HL-60 (cell line): ENCODE data around the gene MAN2B1.
"Not testable (repeated sequence)": the region's sequence is repeated elsewhere in the genome, so short reads cannot be mapped to it uniquely, and the experiment has no call there.

Experiments
- SPI1 ChIP-seq: IDR thresholded peaks from 2 replicates; pipeline ENCODE4 v1.6.1; 2012; ENCODE audit warnings: low read depth, mild to moderate bottlenecking, borderline replicate concordance
- TF ChIP-seq, protein P1 (sequence below): IDR thresholded peaks from one replicate; pipeline ENCODE4 v1.5.1; 2011; ENCODE audit warnings: low read length, control low read depth, inconsistent platforms; ENCODE audit not compliant: insufficient read depth

- TF ChIP-seq, protein P1, sequence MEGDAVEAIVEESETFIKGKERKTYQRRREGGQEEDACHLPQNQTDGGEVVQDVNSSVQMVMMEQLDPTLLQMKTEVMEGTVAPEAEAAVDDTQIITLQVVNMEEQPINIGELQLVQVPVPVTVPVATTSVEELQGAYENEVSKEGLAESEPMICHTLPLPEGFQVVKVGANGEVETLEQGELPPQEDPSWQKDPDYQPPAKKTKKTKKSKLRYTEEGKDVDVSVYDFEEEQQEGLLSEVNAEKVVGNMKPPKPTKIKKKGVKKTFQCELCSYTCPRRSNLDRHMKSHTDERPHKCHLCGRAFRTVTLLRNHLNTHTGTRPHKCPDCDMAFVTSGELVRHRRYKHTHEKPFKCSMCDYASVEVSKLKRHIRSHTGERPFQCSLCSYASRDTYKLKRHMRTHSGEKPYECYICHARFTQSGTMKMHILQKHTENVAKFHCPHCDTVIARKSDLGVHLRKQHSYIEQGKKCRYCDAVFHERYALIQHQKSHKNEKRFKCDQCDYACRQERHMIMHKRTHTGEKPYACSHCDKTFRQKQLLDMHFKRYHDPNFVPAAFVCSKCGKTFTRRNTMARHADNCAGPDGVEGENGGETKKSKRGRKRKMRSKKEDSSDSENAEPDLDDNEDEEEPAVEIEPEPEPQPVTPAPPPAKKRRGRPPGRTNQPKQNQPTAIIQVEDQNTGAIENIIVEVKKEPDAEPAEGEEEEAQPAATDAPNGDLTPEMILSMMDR: not testable (repeated sequence)
- not testable (repeated sequence) for TF ChIP-seq SPI1
These were observed 46.8 kb upstream of the MAN2B1 start for GRCh38 chr19:12713304-12713703.
